NCI-H1105 treated with DMSO at 0.1 percent for 48 hours (cell line): Measurements from ENCODE around the gene BMP7.

Source experiments
- DNase-seq: peaks from one replicate; lab custom pipeline; 2025; lab: John Stamatoyannopoulos, UW

The BMP7 gene

GRCh38 chr20:57124366-57124765, 142.1 kb downstream of the BMP7 start:
- DNase-seq = no peak

GRCh38 chr20:57123504-57123903, 142.9 kb downstream of the BMP7 start:
- no peak for DNase-seq

GRCh38 chr20:57122536-57123489, 143.6 kb downstream of the BMP7 start:
- DNase-seq = no peak

GRCh38 chr20:57118964-57119363, 147.5 kb downstream of the BMP7 start:
- DNase-seq = no peak
